Endothelial cell of umbilical vein (primary cell): ENCODE measurements around the gene PPP1R9A. TPM values are rescaled to one million over a fixed set of nuclear protein-coding genes. Genes with fewer than 3 reads are reported as not detected.

ENCODE experiments used
- BruUV-seq: library from RNA; stranded (reverse); fragments of 400-500 nt; replicated peaks from 2 replicates; lab custom pipeline; 2021; lab: Mats Ljungman, UMichigan
- CTCF ChIA-PET: fragments of 300-600, 350-600 bp; sonication (Branson Sonifier 250); formaldehyde crosslinking; loops from one replicate; lab custom pipeline; 2021; ENCODE audit warnings: antibody characterized with exemption, inconsistent platforms; lab: Charles Lee
- POLR2A ChIA-PET: fragments of 300-600, 350-600 bp; sonication (Branson Sonifier 250); formaldehyde crosslinking; loops from one replicate; lab custom pipeline; 2021; ENCODE audit warnings: antibody characterized with exemption, inconsistent platforms; lab: Charles Lee
- DNase-seq: peaks from one replicate; pipeline ENCODE4 v3.0.0-alpha.2; 2011; ENCODE audit warnings: low read depth, low spot score
- FAIRE-seq: peaks from 2 replicates; lab custom pipeline; 2011; peaks lifted over from hg19 to GRCh38; lab: Jason Lieb, UNC
- H2AFZ ChIP-seq: 2 replicates; pipeline ENCODE4 v1.6.0; 2012; ENCODE audit warnings: low read depth, low read length, control low read depth, inconsistent platforms
- H3K27ac ChIP-seq: 2 replicates; pipeline ENCODE4 v1.5.1; 2011; ENCODE audit warnings: low read depth, mild to moderate bottlenecking, control low read depth, low read length, moderate library complexity; ENCODE audit not compliant: insufficient read depth
- H3K27me3 ChIP-seq, 2 experiments: 2 replicates each; pipeline versions ENCODE4 v1.6.0 to v1.6.1; 2011; ENCODE audit warnings: low read length in 2 of 2, mixed read lengths in 1 of 2; ENCODE audit not compliant: control insufficient read depth in 2 of 2, insufficient read depth in 2 of 2
- H3K36me3 ChIP-seq, 2 experiments: 2 replicates in 1 of 2; 3 replicates in 1 of 2; pipeline ENCODE4 v1.5.1; 2011; ENCODE audit warnings: low read length in 2 of 2, mild to moderate bottlenecking in 1 of 2, moderate library complexity in 1 of 2; ENCODE audit not compliant: control insufficient read depth in 2 of 2, insufficient read depth in 2 of 2; ENCODE audit errors: extremely low read depth in 1 of 2
- H3K4me1 ChIP-seq: 3 replicates; pipeline ENCODE4 v1.5.1; 2011; ENCODE audit warnings: mild to moderate bottlenecking, low read length; ENCODE audit not compliant: control insufficient read depth, insufficient read depth; ENCODE audit errors: extremely low read depth
- H3K4me2 ChIP-seq: 2 replicates; pipeline ENCODE4 v1.6.1; 2011; ENCODE audit warnings: low read length, control low read depth, mixed read lengths; ENCODE audit not compliant: insufficient read depth
- H3K4me3 ChIP-seq, 3 experiments: fragments of 200-600 bp in 1 of 3; sonication (generic), shearing (Covaris generic) in 1 of 3; replicated peaks in 1 of 3; 2 replicates each; pipeline ENCODE4 v1.5.1; 2011 to 2016; ENCODE audit warnings: control low read depth in 3 of 3, low read length in 3 of 3, mild to moderate bottlenecking in 2 of 3, inconsistent platforms in 1 of 3, low read depth in 1 of 3, moderate library complexity in 1 of 3; ENCODE audit not compliant: insufficient read depth in 1 of 3
- H3K79me2 ChIP-seq: 2 replicates; pipeline ENCODE4 v1.6.0; 2012; ENCODE audit warnings: low read length, inconsistent platforms; ENCODE audit not compliant: control insufficient read depth, insufficient read depth
- H3K9ac ChIP-seq: replicated peaks from 2 replicates; pipeline ENCODE3; 2011; ENCODE audit warnings: low read length, control low read depth; ENCODE audit not compliant: insufficient read depth; ENCODE audit errors: extremely low read depth
- H3K9me1 ChIP-seq: replicated peaks from 3 replicates; pipeline ENCODE4 v1.6.0; 2011; ENCODE audit warnings: mild to moderate bottlenecking, low read length; ENCODE audit not compliant: control insufficient read depth, insufficient read depth; ENCODE audit errors: extremely low read depth
- H3K9me3 ChIP-seq: replicated peaks from 2 replicates; pipeline ENCODE4 v1.5.1; 2012; ENCODE audit warnings: low read length, inconsistent platforms; ENCODE audit not compliant: control insufficient read depth, insufficient read depth
- H4K20me1 ChIP-seq: replicated peaks from 2 replicates; pipeline ENCODE3; 2011; ENCODE audit warnings: mild to moderate bottlenecking, low read length; ENCODE audit not compliant: control insufficient read depth, insufficient read depth; ENCODE audit errors: extremely low read depth
- CTCF ChIP-seq, 2 donors: IDR thresholded peaks; 1 replicate in 1 of 2; 2 replicates in 1 of 2; pipeline ENCODE4 v1.5.1; 2011; ENCODE audit warnings: low read length in 2 of 2, mild to moderate bottlenecking in 2 of 2, moderate library complexity in 2 of 2, control low read depth in 1 of 2, inconsistent platforms in 1 of 2, low read depth in 1 of 2; ENCODE audit not compliant: insufficient read depth in 1 of 2; ENCODE audit errors: extremely low read depth in 1 of 2
- FOS ChIP-seq: IDR thresholded peaks from 2 replicates; pipeline ENCODE4 v1.6.1; 2011; ENCODE audit warnings: mild to moderate bottlenecking, low read length, moderate library complexity, borderline replicate concordance; ENCODE audit not compliant: insufficient read depth
- GATA2 ChIP-seq: IDR thresholded peaks from 2 replicates; pipeline ENCODE4 v1.7.0; 2011; ENCODE audit warnings: low read depth, mild to moderate bottlenecking, moderate library complexity, mixed read lengths, low read length; ENCODE audit not compliant: insufficient read length, insufficient read depth
- JUN ChIP-seq: IDR thresholded peaks from 2 replicates; pipeline ENCODE4 v1.6.1; 2011; ENCODE audit warnings: borderline replicate concordance, low read depth; ENCODE audit not compliant: insufficient read length, insufficient read depth
- MYC ChIP-seq: IDR thresholded peaks from one replicate; pipeline ENCODE4 v1.6.1; 2011; ENCODE audit warnings: mild to moderate bottlenecking, low read depth, low read length
- POLR2A ChIP-seq: IDR thresholded peaks from 2 replicates; pipeline ENCODE4 v1.6.1; 2012; ENCODE audit warnings: low read depth, mild to moderate bottlenecking, control low read depth, low read length
- POLR2AphosphoS5 ChIP-seq: IDR thresholded peaks from 2 replicates; pipeline ENCODE4 v1.6.1; 2012; ENCODE audit warnings: low read depth, mild to moderate bottlenecking, control low read depth, low read length, moderate library complexity; ENCODE audit not compliant: insufficient read depth
- dilution Hi-C: fragments of 300-500 bp; cut with MboI; formaldehyde crosslinking; loops from one replicate; pipeline ENCODE4 v1.15.0; 2019; ENCODE audit warnings: low sequenced_read_pairs; ENCODE audit not compliant: extremely low pct_ligation_motif_present
- intact Hi-C: fragments of 100-400 bp; cut with micrococcal nuclease; formaldehyde crosslinking; loops from one replicate; pipeline ENCODE4 v1.10.0; 2022
- polyA plus RNA-seq, 4 experiments: library from polyadenylated mRNA; depleted of rRNA in 3 of 4; stranded (reverse) in 3 of 4; unstranded in 1 of 4; fragments of >200 nt; gene quantifications; 2 replicates each; pipeline versions ENCODE4 v1.2.1 to v1.2.3, GENCODE V29; 2011 to 2012; ENCODE audit warnings: missing spikeins in 1 of 4
- total RNA-seq: library from RNA; stranded (reverse); gene quantifications from 2 replicates; pipeline ENCODE4 v1.2.3, GENCODE V29; 2021
- TF ChIP-seq, protein P1 (sequence below): IDR thresholded peaks from 2 replicates; pipeline ENCODE4 v1.6.1; 2011; ENCODE audit not compliant: insufficient read depth, insufficient read length

PPP1R9A gene
- total and polyA plus RNA-seq, 2 donors (not counting 3 experiments of a cell fraction or from before 2014, with no cell fraction given) = 0.50 to 3.0 TPM

DNA sequence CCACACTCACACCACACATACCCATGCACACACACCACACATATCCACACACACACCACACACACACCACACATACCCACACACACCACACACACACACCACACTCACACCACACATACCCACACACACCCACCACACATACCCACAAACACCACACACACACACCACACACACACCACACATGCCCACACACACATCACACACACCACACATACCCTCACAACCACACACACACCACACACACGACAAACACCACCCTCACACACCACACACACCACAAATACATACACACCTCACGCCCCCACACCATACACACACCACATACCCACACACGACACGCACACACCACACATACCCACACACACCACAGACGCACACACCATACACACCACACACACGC lies 297.2 kb downstream of the PPP1R9A start:
- TF ChIP-seq POLR2AphosphoS5 (no peak), POLR2A (no peak), CTCF (IDR thresholded peaks at IDR 0.05; ENCODE audit: extremely low read depth in 1 of 2, insufficient read depth in 1 of 2, low read depth in 1 of 2, low read length in 2 of 2) (no peak), JUN (no peak), GATA2 (no peak), MYC (no peak), FOS (no peak)
- TF ChIP-seq, protein P1, sequence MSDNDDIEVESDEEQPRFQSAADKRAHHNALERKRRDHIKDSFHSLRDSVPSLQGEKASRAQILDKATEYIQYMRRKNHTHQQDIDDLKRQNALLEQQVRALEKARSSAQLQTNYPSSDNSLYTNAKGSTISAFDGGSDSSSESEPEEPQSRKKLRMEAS = no peak
- Histone ChIP-seq H3K9ac (no peak overlapping the region), H3K9me1 (no peaks in the 10 kb centered on the region), H3K36me3 (no peaks in the 10 kb centered on the region), H3K27ac (no peak overlapping the region), H2AFZ (no peak overlapping the region), H3K4me3 (no peak overlapping the region), H3K4me2 (no peak overlapping the region), H3K27me3 (no peaks in the 10 kb centered on the region), H3K4me1 (no peaks in the 10 kb centered on the region), H3K79me2 (no peaks in the 10 kb centered on the region), H3K9me3 (no peaks in the 10 kb centered on the region), H4K20me1 (no peaks in the 10 kb centered on the region)
- FAIRE-seq (no peak), DNase-seq (no peak)
- ChIA-PET POLR2A (no interaction called here), CTCF (no interaction called here)
- intact Hi-C loops = loop anchor here (5.0 kb wide), 1 partner anchor 692 kb away; no protein-coding TSS in a partner anchor
- dilution Hi-C loops = no loop called here
- BruUV-seq = no TSS peak
